OCI-LY3 (cell line): ENCODE data around the gene NMNAT1.

Experiments
- CTCF ChIP-seq: fragments of 200-600, 300-600 bp; sonication (generic); IDR thresholded peaks from 2 replicates; pipeline ENCODE4 v1.5.1; 2014; ENCODE audit warnings: antibody characterized with exemption, low read length, low read depth
- EZH2phosphoT487 ChIP-seq: fragments of 200-600 bp; shearing (Covaris generic); IDR thresholded peaks from 2 replicates; pipeline ENCODE4 v1.6.1; 2018; ENCODE audit warnings: antibody characterized with exemption, mixed run types, low read depth

- TF ChIP-seq CTCF (no peak), EZH2phosphoT487 (no peak)
Observed at GRCh38 chr1:9908871-9909233, 34.4 kb upstream of the NMNAT1 start.
